ENCODE results near the gene SH3PXD2A.

DNA sequence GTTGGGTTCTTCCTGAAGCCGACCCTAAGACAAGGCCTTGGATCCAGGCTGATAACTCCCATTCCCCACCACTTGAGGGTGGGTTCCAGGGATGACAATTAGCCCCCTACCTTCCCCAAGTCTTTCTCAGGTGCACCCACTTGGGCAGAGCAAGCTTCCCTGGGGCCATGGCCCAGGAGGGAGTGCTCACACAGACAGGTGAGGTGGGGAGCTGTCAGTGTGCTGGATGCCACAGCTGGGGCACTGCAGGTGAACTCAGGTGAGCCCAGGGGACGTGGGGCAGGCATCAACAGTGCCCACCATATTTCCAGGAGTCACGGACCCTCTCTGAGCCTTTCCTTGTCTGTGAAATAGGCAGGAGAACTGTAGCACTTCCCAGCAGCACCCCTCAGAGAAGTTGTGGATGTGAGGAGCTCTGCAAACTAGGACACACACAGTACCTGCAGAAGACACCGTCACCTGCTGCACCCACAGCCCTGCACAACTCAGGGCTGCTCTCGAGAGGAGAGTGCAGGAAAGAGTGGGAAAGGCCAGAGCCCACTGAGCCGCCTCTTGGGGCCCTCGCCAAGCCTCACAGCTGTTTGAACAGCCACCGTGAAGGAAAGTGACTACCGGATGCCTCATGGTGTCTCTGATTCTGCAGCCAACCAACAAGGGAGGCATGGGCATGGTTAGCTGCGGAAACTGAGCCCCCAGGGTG lies 17.9 kb downstream of the SH3PXD2A start:
- no peak for TF ChIP-seq FOSL1 (tag; conservative IDR thresholded peaks at IDR 0.05)
- TF ChIP-seq NRF1 (conservative IDR thresholded peaks at IDR 0.05 in 1 of 2, IDR thresholded peaks at IDR 0.05 in 1 of 2), result no peak
- no peak for TF ChIP-seq ZNF785 (CRISPR knock-in tag; IDR thresholded peaks at IDR 0.05)
- no peak for TF ChIP-seq ZNF24 (IDR thresholded peaks at IDR 0.05)
- TF ChIP-seq POLR2AphosphoS5 (IDR thresholded peaks at IDR 0.05; ENCODE audit: control insufficient read depth, insufficient read depth, low read depth, low read length), result no peak
- TF ChIP-seq FOXM1 (IDR thresholded peaks at IDR 0.05; ENCODE audit: low read depth), result no peak
- TF ChIP-seq FOXM1 (CRISPR knock-in tag; IDR thresholded peaks at IDR 0.05; ENCODE audit: low read depth), result no peak
- TF ChIP-seq, protein P1, sequence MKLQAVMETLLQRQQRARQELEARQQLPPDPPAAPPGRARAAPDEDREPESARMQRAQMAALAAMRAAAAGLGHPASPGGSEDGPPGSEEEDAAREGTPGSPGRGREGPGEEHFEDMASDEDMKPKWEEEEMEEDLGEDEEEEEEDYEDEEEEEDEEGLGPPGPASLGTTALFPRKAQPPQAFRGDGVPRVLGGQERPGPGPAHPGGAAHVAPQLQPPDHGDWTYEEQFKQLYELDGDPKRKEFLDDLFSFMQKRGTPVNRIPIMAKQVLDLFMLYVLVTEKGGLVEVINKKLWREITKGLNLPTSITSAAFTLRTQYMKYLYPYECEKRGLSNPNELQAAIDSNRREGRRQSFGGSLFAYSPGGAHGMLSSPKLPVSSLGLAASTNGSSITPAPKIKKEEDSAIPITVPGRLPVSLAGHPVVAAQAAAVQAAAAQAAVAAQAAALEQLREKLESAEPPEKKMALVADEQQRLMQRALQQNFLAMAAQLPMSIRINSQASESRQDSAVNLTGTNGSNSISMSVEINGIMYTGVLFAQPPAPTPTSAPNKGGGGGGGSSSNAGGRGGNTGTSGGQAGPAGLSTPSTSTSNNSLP (IDR thresholded peaks at IDR 0.05; ENCODE audit: borderline replicate concordance, low read depth, low read length), result no peak
- TF ChIP-seq CBX1 (IDR thresholded peaks at IDR 0.05; ENCODE audit: low read depth), result no peak
- no peak for TF ChIP-seq ZNF644 (tag; IDR thresholded peaks at IDR 0.05; ENCODE audit: low read depth)
- TF ChIP-seq LARP7 (IDR thresholded peaks at IDR 0.05), result no peak
- TF ChIP-seq, protein P2, sequence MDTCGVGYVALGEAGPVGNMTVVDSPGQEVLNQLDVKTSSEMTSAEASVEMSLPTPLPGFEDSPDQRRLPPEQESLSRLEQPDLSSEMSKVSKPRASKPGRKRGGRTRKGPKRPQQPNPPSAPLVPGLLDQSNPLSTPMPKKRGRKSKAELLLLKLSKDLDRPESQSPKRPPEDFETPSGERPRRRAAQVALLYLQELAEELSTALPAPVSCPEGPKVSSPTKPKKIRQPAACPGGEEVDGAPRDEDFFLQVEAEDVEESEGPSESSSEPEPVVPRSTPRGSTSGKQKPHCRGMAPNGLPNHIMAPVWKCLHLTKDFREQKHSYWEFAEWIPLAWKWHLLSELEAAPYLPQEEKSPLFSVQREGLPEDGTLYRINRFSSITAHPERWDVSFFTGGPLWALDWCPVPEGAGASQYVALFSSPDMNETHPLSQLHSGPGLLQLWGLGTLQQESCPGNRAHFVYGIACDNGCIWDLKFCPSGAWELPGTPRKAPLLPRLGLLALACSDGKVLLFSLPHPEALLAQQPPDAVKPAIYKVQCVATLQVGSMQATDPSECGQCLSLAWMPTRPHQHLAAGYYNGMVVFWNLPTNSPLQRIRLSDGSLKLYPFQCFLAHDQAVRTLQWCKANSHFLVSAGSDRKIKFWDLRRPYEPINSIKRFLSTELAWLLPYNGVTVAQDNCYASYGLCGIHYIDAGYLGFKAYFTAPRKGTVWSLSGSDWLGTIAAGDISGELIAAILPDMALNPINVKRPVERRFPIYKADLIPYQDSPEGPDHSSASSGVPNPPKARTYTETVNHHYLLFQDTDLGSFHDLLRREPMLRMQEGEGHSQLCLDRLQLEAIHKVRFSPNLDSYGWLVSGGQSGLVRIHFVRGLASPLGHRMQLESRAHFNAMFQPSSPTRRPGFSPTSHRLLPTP (IDR thresholded peaks at IDR 0.05; ENCODE audit: borderline replicate concordance, extremely low read depth, insufficient read length), result no peak
- TF ChIP-seq, protein P3, sequence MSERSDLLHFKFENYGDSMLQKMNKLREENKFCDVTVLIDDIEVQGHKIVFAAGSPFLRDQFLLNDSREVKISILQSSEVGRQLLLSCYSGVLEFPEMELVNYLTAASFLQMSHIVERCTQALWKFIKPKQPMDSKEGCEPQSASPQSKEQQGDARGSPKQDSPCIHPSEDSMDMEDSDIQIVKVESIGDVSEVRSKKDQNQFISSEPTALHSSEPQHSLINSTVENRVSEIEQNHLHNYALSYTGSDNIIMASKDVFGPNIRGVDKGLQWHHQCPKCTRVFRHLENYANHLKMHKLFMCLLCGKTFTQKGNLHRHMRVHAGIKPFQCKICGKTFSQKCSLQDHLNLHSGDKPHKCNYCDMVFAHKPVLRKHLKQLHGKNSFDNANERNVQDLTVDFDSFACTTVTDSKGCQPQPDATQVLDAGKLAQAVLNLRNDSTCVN (CRISPR knock-in tag; IDR thresholded peaks at IDR 0.05), result no peak

Measured in K562 (cell line).